ENCODE results near the gene WRAP73.

WRAP73 gene

DNA sequence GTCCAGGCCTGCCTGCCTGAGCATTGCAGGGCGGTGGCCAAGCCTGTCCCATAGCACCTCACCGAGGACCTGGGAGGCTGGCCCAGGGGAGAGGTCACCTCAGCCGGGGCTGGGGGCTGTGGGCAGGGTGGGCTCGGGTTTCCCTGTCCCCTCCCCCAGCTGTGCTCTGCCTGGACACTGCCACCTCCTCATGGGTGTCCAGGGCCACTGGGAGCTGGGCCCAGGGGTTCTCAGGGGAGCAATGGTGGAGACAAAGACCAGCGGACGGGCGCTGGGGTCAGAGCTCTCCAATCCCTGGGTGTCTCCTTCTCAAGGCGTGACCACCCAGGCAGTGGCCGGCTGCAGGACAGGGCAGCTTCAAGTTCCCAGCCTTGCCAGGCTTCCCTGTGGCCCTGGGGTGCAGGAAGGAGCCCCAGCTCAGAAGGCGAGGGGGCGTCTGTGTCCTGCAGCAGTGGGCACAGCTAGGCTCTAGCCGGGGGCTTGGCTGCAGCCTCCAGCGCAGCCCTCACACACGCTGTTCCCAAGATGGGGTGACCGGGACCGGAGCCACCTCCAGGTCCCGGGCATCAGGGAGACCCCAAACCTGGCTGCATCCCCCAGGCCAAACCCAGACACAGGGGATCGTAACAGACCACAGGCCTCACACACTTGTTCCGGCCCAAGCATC lies 31.5 kb upstream of the WRAP73 start:
- no peak for DNase-seq

DNA sequence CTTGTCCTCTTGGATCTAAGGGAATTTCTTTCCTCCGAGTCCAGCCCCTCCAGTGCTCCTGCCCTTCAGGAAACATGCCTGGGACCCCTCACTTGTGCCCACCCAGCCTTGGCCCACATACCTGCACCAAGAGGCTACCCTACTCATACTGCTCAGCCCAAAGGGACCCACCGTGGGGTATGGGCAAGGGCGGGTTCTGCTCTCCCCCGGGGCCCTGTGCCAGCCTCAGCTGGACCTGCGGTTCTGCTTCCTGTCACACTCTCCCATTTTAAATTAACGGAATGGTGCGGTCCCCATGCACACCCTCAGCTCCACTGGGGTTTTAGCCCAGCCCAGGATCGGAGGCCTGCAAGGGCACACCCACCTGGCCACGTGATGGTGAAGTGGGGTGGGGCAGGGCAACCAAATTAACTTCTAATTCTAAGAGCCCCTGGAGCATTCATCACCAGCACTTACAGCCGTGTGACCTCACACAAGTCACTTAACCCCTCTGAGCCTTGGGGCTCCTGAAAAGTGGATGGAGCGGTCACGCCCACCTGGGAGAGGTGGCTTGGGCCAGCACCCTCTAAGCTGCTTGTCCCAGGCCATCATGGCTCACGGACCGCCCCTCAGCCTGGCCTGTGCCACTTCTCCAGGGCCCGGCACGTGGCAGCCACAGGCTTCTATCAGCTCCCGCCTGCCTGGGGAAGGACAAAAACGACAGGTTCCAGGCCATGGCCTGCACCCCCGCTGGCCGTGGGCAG lies 30.8 kb upstream of the WRAP73 start:
- no peak for DNase-seq

DNA sequence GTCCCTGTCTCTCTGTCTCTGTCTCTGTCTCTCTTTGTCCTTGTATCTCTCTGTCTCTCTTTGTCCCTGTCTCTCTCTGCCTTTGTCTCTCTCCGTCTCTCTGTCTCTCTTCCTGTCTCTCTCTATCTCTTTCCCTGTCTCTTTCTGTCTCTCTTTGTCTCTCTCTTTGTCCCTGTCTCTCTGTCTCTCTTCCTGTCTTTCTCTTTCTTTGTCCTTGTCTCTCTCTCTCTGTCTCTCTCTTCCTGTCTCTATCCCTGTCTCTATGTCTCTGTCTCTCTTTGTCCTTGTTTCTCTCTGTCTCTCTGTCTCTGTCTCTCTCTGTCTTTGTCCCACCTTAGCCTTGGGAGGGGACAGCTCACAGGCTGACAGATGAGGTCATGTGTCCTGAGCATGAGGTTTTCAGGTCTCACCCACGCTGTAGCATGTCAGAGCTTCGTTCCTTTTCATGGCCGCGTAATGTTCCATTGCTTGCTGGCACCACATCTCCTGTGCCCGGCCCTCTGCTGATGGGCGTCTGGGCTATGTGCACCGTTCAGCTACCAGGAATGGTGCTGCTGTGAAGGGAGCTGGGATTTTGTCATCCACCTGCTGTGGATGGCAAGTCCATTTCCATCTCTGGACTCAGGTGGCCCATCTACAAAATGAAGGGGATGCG lies 30.0 kb upstream of the WRAP73 start:
- DNase-seq, result no peak

DNA sequence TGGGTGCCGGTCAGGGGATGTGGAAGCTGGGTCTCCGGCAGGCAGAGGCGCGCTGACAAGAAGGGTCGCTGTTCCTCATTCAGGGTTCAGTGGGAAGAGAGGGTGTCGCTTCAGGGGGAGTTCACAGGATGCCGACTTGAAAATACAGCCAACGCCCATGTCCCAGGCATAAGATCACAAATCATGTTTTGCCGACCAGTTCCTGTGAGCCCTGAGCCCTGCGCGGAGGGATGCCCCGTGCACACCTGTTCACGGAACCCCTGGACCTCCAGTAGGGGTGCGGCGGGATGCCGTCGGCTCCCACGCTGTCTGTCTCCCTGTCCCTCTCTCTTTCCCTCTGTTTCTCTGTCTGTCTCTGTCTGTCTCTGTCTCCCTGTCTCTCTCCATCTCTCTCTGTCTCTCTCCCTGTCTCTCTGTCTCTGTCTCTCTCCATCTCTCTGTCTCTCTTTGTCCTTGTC lies 29.2 kb upstream of the WRAP73 start:
- no peak for DNase-seq

DNA sequence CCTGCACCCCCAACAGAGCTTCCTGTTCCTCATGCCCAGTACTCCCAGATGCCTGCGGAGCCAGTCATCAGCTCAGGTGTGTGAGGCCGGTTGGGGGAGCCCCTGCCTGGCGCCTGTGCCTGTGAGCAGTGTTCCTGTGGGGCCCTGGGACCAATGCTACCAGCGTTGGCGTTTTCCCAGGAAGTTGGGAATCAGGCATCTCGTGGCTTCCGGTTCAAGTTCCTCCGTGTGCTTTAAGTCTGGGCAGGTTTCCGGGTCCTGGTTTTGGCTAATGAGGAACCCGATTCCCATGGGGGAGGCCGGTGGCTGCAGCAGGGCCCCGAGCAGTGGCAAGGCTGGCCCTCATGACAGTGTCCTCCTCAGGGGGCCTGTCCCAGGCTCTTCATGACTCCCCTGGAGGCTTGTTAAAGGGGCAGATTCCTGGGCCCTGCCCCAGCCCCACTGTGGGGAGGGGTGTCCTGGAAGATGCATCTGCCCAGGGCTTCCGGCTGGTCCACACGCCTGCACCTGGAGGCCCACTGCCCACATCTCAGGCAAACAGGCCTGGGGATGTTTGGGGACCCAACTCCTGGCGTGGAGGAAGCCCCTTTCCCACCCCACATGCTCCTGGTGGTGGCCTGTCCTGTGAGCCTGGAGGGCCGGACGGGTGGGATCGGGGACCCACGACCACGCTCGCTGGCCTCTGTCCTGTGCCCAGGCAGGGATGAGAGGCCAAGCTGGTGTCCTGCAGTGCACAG lies 28.6 kb upstream of the WRAP73 start:
- DNase-seq, result no peak

DNA sequence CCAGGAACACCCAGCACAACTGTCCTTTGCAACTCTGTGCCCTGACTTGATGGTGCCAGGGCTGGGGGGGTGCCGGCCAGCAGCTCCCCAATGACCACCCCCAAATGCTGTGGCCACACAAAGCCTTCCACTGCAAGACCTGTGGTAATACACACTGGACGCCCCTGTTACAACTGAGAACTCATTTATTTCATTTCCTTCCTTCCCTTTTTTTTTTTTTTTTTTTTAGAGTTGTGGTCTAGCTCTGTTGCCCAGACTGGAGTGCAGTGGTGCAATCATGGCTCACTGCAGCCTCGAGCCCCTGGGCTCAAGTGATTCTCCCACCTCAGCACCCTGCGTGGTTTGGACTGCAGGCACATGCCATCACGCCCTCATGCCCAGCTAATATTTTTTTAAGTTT lies 27.6 kb upstream of the WRAP73 start:
- DNase-seq, result no peak

DNA sequence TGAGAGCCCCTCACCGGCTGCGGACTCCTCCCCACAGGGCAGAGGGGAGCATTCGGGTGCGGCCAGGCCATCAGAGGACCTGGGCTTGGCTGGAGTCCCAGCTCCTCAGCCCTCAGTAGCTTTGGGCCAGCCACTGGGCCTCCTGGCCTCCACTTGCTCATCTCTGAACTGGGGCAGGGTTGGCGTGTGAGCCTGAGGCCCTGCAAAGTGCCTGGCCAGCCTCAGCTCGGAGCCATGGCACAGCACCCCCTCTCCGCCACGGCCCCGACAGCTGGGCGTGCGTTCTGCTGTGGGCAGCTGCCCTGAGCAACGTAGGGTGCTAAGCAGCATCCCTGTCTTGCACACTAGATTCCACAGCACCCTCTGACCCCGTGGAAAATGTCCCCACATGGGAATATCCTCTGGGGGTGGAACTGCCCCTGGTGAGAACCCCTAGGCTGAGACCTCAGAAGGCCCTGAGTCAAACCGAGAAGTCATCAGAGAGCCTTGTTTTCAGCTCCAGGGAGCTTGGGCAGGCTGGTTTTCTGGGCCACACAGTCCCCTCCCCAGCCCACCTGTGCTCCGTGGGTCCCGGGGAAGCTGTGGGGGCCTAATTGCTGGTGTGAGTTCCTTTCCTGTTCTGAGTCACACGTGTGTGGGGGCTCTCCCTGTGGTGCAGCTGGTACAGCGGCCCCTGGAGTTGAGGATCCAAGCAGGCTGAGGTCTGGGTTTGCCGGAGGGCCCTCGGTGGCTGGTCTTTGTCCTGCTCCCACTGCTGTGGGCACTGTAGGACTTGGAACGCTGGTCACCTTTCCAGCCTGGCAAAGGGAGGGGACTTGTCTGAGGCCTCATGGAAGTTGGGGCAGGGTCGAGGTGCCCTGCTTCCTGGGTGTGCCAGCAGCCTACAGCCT lies 26.9 kb upstream of the WRAP73 start:
- DNase-seq, result no peak

DNA sequence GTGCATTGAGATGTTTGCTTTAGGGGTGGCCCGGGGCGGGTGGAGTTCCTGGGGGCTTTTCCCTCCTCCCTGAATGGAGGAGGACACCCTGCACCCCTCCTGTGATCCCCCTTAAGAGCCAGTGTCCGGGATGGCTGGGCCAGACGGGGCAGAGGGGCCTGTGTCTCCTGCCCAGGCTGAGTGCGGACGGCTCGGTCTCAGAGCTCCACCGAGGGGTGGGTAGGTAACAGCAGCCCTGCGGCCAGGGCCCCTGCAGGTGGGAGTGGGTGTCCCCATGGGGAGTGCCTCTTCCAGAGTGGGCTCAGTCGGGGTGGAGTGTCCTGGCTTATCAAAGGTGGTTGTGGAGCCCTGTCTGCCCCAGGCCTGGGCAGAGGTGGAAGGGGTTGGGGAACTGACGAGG lies 25.5 kb upstream of the WRAP73 start:
- DNase-seq, result no peak

DNA sequence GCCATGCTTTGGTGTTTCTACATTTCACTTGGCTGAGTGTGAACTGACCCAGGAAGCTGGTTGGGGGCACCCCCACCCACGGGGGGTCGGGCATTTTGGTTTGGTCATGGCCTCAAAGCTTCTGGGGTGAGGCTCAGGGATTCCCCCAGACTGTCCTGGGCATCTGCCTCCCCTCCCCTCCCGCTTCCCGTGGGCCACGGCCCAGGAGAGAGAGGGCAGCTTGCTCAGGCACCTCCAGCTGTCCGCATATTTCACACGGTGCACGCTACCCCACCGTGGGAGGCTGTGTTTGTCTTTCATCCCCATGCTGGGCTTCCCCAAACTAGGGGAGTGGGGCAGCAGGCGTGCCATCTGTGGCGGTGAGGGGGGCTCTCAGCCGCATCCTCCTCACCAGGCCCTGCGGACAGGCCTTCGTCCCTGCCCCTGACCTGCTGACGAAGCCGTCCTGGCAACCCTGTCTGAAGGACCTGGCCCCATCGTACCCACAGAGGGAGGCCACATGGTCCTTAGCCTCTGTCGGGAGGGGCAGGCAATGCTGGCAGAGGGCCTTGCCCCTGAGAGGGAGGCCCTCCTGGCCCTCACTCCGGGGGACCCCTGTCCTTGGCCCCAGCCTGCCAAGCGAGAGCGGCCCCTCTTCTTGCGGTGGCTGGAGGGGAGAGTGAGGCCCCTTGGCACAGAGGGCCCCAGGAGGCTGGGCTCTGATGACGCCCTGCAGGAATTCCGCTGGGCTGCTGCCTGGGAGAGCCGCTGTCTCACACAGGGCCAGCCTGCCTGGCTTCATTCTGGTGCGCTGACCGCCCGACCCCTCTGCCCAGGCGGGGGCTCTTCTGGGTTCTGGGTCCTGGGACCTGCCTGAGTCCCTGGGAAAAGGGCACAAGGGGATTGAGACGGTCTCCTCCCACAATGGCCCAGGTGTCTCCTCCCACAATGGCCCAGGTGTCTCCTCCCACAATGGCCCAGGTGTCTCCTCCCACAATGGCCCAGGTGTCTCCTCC lies 24.5 kb upstream of the WRAP73 start:
- DNase-seq, result no peak

DNA sequence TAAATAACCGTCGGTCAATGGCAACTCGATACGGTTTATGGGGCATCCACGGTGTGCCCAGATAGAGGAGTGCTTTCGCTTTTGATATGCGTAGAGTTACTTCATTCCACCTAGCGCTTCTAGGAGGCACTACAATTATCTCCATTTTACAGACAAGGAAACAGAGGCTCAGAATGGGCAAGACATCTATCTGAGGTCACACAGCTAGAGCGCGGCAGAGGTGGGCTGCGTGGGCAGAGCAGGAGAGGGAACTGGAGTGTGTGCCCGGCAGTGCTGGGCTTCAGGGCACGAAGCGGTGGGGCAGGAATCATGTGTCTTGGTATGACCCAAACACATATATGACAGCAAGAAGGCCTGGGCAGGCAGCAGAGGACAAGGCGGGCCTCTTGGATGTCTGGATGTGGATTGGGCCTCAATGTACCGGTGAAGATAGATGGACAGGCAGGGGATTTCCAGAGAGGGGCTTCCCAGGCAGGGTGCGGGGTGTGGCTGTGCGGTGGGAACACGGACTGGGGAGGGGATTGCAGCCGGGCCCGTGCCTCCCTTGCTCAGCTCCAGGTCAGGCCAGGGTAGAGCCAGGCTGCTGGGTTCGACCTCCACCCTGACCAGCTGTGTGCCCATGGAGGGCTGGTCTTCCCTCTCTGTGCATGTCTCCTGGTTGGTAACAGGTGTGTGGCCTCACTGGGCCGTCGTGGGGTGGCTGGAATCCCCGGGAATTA lies 23.6 kb upstream of the WRAP73 start:
- no peak for DNase-seq

DNA sequence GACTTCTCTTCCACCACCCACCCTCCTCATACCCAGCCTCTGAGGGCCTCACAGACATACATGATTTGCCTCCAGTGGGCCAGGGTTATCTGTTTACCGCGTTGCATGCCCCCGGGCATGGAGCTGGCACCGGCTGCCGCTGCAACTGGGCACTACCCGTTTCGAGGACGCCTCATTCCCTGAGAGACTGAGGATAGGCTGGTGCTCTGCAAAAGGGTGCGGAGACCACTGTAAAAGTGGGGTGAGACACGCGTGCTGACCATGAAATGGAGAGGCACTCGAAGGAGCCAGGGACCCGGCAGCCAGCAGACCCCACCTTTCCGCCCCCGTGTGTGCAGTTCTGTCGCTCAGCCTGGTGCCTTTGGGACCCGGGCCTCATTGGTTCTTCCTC lies 23.1 kb upstream of the WRAP73 start:
- no peak for DNase-seq

DNA sequence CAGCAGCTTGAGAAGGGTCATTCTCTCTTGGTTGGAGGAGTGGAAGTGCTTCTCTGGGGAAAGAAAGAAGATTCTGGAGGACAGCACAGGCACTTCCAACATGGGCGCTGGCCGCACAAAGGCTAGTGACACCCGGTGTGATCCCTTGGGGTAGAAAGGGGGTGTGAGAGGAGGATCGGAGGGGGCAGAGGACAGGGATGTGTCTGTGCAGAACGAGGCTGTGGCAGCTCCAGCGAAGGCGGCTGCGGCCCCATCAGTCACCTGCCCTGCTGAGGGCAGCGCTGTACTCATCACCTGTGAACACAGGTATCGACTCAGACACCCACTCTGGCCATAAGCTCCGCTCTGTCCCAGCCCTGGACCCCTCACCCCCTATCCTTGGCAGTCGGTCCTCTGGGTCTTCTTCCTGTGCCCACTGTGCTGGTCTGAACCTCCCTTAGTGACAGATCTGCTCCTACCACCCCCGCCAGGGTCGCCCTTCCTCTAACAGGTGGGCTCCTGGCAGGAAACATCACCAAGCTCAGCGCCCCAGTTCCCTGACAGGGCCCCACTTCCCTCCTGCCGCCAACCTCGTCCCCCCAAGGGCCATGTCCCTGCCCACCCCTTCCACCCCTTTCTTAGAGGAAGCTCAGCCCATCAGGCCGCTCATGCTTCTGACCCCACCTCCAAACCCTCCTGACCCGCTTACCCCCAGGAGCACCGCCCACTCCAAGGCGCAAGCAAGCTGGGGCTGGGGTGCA lies 22.5 kb upstream of the WRAP73 start:
- DNase-seq, result no peak

DNA sequence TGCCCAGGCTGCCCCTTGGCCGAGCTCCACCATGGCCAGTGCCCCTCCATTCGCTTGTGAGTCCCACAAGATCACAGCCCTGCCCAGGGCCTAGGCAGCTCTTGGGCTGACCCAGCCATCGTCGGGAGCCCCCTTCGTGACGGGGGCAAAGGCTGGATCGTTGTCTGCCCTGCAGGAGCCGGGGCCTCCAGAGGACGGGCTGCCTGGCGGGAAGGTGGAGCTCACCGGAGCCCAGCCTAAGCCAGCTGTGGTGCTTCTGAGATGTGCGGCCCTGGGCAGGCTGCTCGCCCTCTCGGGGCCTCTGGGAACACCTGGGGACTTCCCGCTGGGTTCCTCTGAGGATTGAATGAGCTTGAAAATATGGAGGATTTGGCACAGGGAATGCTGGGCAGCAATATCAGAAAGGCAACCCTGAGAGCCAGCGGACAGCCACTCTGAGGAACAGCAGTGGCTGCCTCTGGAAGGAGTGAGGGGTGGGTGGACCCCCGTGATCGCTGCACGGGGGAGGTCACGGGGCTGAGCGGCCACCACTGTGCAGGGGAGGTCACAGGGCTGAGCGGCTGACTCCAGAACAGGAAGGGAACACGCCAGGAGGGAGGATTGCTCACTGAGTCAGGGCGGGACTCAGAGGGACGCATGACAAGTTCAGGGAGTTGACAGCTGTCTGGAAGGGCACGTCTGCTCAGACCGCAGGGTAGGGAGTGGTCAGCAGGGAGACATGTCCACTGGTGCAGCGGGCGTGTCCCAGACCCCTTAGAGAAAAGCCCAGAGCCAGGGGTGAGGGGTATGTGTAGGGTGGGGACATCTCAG lies 21.7 kb upstream of the WRAP73 start:
- no peak for DNase-seq

DNA sequence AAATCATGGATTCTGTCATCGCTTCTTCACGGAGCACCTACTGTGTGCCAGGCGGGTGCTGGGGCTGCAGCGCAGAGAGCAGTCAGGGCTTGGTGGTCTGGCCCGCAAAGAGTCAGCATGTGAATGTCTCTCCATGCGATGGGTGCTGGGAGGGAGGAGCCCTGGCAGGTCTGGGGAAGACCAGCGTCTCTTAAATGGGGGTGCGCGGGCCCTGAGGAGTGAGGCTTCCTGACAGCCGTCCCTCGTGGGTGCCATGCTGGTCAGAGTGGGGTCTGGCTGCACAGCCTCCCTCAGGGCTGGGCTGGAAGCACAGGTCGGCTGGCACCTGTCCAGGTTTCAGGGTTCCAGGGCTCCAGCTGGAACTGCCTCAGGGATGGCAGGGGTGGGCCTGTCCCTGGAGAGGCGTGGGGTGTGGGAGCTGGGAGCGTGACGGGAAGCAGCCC lies 20.9 kb upstream of the WRAP73 start:
- DNase-seq, result no peak

DNA sequence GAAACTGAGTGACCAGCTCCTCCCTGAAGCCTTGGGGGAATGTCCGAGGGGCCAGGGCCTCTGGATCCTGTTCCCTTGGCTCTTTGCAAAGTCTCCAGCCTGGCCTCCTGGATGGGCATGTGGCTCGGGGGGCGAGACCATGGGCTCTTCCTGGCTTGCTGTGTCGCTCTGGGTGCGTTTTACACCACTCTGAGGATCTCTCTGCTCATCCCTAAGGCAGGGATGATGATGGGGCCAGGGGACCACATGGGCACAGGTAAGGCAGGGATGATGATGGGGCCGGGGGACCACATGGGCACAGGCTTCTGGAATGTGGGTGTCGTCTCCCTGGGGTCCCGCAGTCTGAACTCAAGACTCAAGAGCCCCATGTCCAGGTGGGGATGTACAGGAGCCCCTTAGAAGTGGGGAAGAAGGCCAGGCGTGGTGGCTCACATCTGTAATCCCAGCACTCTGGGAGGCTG lies 20.1 kb upstream of the WRAP73 start:
- no peak for DNase-seq

DNA sequence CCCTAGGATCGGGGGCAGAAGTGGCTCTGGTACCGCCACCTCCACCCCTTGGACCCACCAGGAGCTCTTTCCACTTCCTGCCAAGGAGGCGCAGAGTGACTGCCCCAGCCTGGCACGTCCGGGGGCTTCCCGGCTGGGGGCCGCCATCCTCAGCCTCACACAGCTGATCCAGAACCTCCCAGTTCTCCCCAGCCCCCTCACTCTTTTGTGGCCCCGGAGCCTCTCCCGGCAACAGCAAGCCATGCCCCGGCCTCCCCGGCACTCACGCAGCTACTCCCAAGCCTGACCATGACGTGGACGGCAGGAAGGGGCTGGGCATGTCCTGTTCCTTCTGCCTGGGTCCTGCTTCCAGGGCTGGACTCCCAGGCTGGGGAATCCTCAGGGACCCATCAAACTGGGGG lies 19.5 kb upstream of the WRAP73 start:
- DNase-seq, result no peak

DNA sequence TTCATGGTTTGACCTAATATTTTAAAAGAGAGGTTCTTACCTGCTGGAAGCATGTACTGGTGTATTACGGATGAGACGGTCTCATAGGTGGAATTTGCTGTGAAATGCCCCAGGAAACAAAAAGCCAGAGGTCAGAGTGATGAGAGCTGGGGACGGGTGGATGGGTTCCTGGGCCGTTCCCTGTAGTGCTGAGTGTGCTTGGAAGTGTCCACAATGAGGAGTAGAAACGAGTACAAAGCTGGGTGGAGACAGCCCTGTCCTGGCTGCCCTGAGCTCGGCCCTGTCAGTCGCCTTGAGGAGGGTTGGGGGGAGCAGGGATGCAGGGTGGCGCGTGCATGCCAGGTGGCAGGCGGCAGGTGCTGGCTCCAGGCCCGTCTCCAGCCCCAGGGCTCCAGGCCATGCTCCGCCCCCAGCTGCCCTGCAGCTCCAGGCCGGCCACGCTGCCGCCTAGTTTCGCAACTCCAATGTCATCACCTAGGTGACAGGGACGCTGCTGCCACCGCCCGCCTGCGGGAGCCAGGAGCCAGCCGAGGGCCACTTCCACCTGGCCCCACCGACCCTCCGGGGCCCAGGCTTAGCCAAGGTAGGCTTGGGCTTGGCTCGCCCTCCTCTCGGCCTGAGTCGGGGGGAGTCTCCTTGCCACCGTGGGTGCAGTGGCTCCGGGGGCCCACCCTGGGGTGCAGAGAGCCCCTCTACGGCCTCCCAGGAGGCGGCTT lies 18.8 kb upstream of the WRAP73 start:
- no peak for DNase-seq

DNA sequence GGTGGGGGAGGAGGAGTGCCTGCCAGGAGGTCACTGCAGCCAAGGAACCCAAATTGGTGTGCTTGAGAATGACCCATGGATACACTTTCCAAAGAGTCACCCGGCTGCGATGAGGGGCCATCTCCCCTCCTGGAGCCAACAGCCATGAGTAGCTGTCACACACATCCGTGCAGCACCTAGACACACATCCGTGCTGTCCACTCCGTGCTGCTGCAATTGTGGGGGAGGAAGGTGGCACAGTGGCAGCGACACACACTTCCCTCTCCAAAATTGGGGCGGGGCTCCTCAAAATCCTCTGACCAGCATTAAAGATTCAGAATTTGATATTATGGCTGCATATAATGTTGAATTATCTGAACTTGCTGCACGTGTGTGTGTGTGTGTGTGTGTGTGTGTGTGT lies 18.2 kb upstream of the WRAP73 start:
- no peak for DNase-seq
